GM10248 (cell line): ENCODE results near the gene BTBD1.

Experiments used
- CTCF ChIA-PET: fragments of 300-600 bp; sonication (Branson Sonifier 250); formaldehyde crosslinking; extraction: SDS; loops from one replicate; lab custom pipeline; 2021; ENCODE audit warnings: antibody characterized with exemption; lab: Yijun Ruan, JAX
- POLR2A ChIA-PET: fragments of 350-650 bp; sonication (Branson Sonifier 250); formaldehyde crosslinking; extraction: SDS; loops from one replicate; lab custom pipeline; 2020; ENCODE audit warnings: antibody characterized with exemption; lab: Yijun Ruan, JAX
- DNase-seq: peaks from one replicate; pipeline ENCODE4 v3.0.0; 2012; ENCODE audit errors: extremely low spot score
- CTCF ChIP-seq: IDR thresholded peaks from 2 replicates; pipeline ENCODE4 v1.5.1; 2012; ENCODE audit warnings: mild to moderate bottlenecking, low read depth; ENCODE audit errors: extremely low read depth, missing control alignments, control extremely low read depth

BTBD1 gene

GRCh38 chr15:83068054-83068453 lies 1.0 kb upstream of the BTBD1 start:
- ChIA-PET POLR2A (no interaction called here), CTCF (interaction anchor here (1.4 to 1.9 kb wide), 3 partner anchors 11 to 23 kb away, joined by 3 to 7 read pairs (median 4); no protein-coding TSS in a partner anchor)
- TF ChIP-seq CTCF, result no peak
- DNase-seq, result no peak

GRCh38 chr15:83067638-83067962 lies 548 bp upstream of the BTBD1 start:
- POLR2A ChIA-PET, result interaction anchor here (1.0 kb wide), 1 partner anchor 527 kb away, joined by 3 read pairs; the partner anchor contains the start of gene RPS17
- TF ChIP-seq CTCF, result no peak
- CTCF ChIA-PET, result interaction anchor here (1.4 to 1.9 kb wide), 2 partner anchors 11 to 56 kb away, joined by 6 to 7 read pairs; partner anchors contain the start of gene C15orf40
- no peak for DNase-seq

GRCh38 chr15:83066034-83066733 lies 868 bp downstream of the BTBD1 start:
- no peak for TF ChIP-seq CTCF
- ChIA-PET POLR2A (interaction anchor here (1.1 kb wide), 1 partner anchor 316 kb away, joined by 5 read pairs; no protein-coding TSS in a partner anchor), CTCF (interaction anchor here (1.0 to 1.9 kb wide), 4 partner anchors 9 to 55 kb away, joined by 3 to 7 read pairs (median 4); partner anchors contain the start of gene C15orf40)
- DNase-seq, result no peak

GRCh38 chr15:83065431-83065830 lies 1.6 kb downstream of the BTBD1 start:
- CTCF ChIA-PET, result interaction anchor here (1.0 to 1.2 kb wide), 3 partner anchors 8 to 54 kb away, joined by 3 read pairs; partner anchors contain the start of gene C15orf40
- POLR2A ChIA-PET, result no interaction called here
- TF ChIP-seq CTCF, result no peak
- no peak for DNase-seq

GRCh38 chr15:83064859-83065258 lies 2.2 kb downstream of the BTBD1 start:
- no peak for DNase-seq
- no peak for TF ChIP-seq CTCF
- ChIA-PET POLR2A (no interaction called here), CTCF (interaction anchor here (1.0 to 1.2 kb wide), 3 partner anchors 8 to 53 kb away, joined by 3 read pairs; partner anchors contain the start of gene C15orf40)

- no peak for TF ChIP-seq CTCF
- ChIA-PET POLR2A (no interaction called here), CTCF (interaction anchor here (1.4 kb wide), 1 partner anchor 52 kb away, joined by 4 read pairs; the partner anchor contains the start of gene C15orf40)
- no peak for DNase-seq
Observed at GRCh38 chr15:83063551-83063950, 3.5 kb downstream of the BTBD1 start.
